Measurements from ENCODE around the gene ARL6IP1. TPM values are rescaled to one million over a fixed set of nuclear protein-coding genes. Genes with fewer than 3 reads are reported as not detected.

Gene ARL6IP1
- total and polyA plus RNA-seq, 5 experiments from 2014 or later = 102 to 210 (median 157) TPM

Other genes starting within 250 kb of the ARL6IP1 start
- gene NOMO2, start 239.5 kb downstream of the ARL6IP1 start, total RNA-seq = 10 to 100 TPM; 43.0 to 45.1 TPM
- 10 to 100 TPM; 40.9 to 60.8 (median 60.7) TPM for gene NOMO2, start 239.5 kb downstream of the ARL6IP1 start, polyA plus RNA-seq
- gene RPS15A, start 11.2 kb downstream of the ARL6IP1 start, total RNA-seq = 1,000 to 10,000 TPM; 3,226 to 3,314 TPM
- gene RPS15A, start 11.2 kb downstream of the ARL6IP1 start, polyA plus RNA-seq = 1,000 to 10,000 TPM; 4,112 to 5,165 (median 4,927) TPM
- gene SMG1, start 124.9 kb upstream of the ARL6IP1 start, total RNA-seq = 100 to 1,000 TPM; 124 to 139 TPM
- gene SMG1, start 124.9 kb upstream of the ARL6IP1 start, polyA plus RNA-seq = 10 to 100 TPM in 2 of 3 donors, 1 to 10 TPM in 1; 8.4 to 16.5 (median 11.3) TPM
- not detected for gene TMC7, start 182.4 kb upstream of the ARL6IP1 start, total RNA-seq
- not detected for gene TMC7, start 182.4 kb upstream of the ARL6IP1 start, polyA plus RNA-seq

Data from naive thymus-derived CD8-positive, alpha-beta T cell (primary cell).